ENCODE measurements around the gene ABCA4. TPM values are rescaled to one million over a fixed set of nuclear protein-coding genes. Genes with fewer than 3 reads are reported as not detected.

Gene ABCA4
- total RNA-seq, 1 donor from 2014 or later = 2.1 TPM

GRCh38 chr1:94038511-94038910 is 82.4 kb downstream of the ABCA4 start:
- no peak overlapping the region for H3K9ac ChIP-seq (ENCODE audit: low read depth in 1 of 3, low read length in 3 of 3)

GRCh38 chr1:94037392-94038229 is 83.3 kb downstream of the ABCA4 start:
- Histone ChIP-seq H3K9ac (ENCODE audit: low read depth in 1 of 3, low read length in 3 of 3) (no peak overlapping the region), H3K36me3 (ENCODE audit: control insufficient read depth in 3 of 3, insufficient read depth in 3 of 3, low read length in 3 of 3) (no peaks in the 10 kb centered on the region), H3K27ac (ENCODE audit: low read depth, low read length) (peak overlapping the region; percentile 44), H3K9me3 (ENCODE audit: control insufficient read depth in 3 of 3, low read length in 3 of 3) (no peaks in the 10 kb centered on the region), H3K4me3 (ENCODE audit: low read length in 3 of 3) (no peak overlapping the region), H3K27me3 (ENCODE audit: control insufficient read depth in 3 of 3, insufficient read depth in 3 of 3, low read length in 3 of 3) (peaks cover 0 to 2% (median 0%) of the 10 kb centered on the region in 3 donors), H3K4me1 (ENCODE audit: control insufficient read depth in 3 of 3, insufficient read depth in 3 of 3, low read length in 3 of 3) (peaks cover 7 to 12% (median 11%) of the 10 kb centered on the region in 3 donors)

More at GRCh38 chr1:94038511-94038910, 82.4 kb downstream of the ABCA4 start:
- H3K9me3 ChIP-seq (ENCODE audit: control insufficient read depth in 3 of 3, low read length in 3 of 3) = no peaks in the 10 kb centered on the region
- H3K36me3 ChIP-seq (ENCODE audit: control insufficient read depth in 3 of 3, insufficient read depth in 3 of 3, low read length in 3 of 3) = no peaks in the 10 kb centered on the region
- no peak overlapping the region for H3K4me3 ChIP-seq (ENCODE audit: low read length in 3 of 3)
- peak overlapping the region; percentile 44 for H3K27ac ChIP-seq (ENCODE audit: low read depth, low read length)
- H3K27me3 ChIP-seq (ENCODE audit: control insufficient read depth in 3 of 3, insufficient read depth in 3 of 3, low read length in 3 of 3) = peaks cover 0 to 2% (median 0%) of the 10 kb centered on the region in 3 donors
- peaks cover 7 to 13% (median 12%) of the 10 kb centered on the region in 3 donors for H3K4me1 ChIP-seq (ENCODE audit: control insufficient read depth in 3 of 3, insufficient read depth in 3 of 3, low read length in 3 of 3)

GRCh38 chr1:94036730-94037129 is 84.2 kb downstream of the ABCA4 start:
- Histone ChIP-seq H3K27me3 (ENCODE audit: control insufficient read depth in 3 of 3, insufficient read depth in 3 of 3, low read length in 3 of 3) (peaks cover 0 to 2% (median 0%) of the 10 kb centered on the region in 3 donors), H3K4me1 (ENCODE audit: control insufficient read depth in 3 of 3, insufficient read depth in 3 of 3, low read length in 3 of 3) (peaks cover 7 to 12% (median 11%) of the 10 kb centered on the region in 3 donors), H3K27ac (ENCODE audit: low read depth, low read length) (no peak overlapping the region), H3K9ac (ENCODE audit: low read depth in 1 of 3, low read length in 3 of 3) (no peak overlapping the region), H3K4me3 (ENCODE audit: low read length in 3 of 3) (no peak overlapping the region), H3K36me3 (ENCODE audit: control insufficient read depth in 3 of 3, insufficient read depth in 3 of 3, low read length in 3 of 3) (no peaks in the 10 kb centered on the region), H3K9me3 (ENCODE audit: control insufficient read depth in 3 of 3, low read length in 3 of 3) (no peaks in the 10 kb centered on the region)

GRCh38 chr1:94033849-94034248 is 87.1 kb downstream of the ABCA4 start:
- Histone ChIP-seq H3K9ac (ENCODE audit: low read depth in 1 of 3, low read length in 3 of 3) (no peak overlapping the region), H3K27me3 (ENCODE audit: control insufficient read depth in 3 of 3, insufficient read depth in 3 of 3, low read length in 3 of 3) (peaks cover 0 to 2% (median 0%) of the 10 kb centered on the region in 3 donors), H3K9me3 (ENCODE audit: control insufficient read depth in 3 of 3, low read length in 3 of 3) (no peaks in the 10 kb centered on the region), H3K36me3 (ENCODE audit: control insufficient read depth in 3 of 3, insufficient read depth in 3 of 3, low read length in 3 of 3) (no peaks in the 10 kb centered on the region), H3K4me3 (ENCODE audit: low read length in 3 of 3) (no peak overlapping the region), H3K4me1 (ENCODE audit: control insufficient read depth in 3 of 3, insufficient read depth in 3 of 3, low read length in 3 of 3) (no peaks in the 10 kb centered on the region), H3K27ac (ENCODE audit: low read depth, low read length) (no peak overlapping the region)

GRCh38 chr1:94032637-94033036 is 88.3 kb downstream of the ABCA4 start:
- Histone ChIP-seq H3K9ac (ENCODE audit: low read depth in 1 of 3, low read length in 3 of 3) (no peak overlapping the region), H3K4me1 (ENCODE audit: control insufficient read depth in 3 of 3, insufficient read depth in 3 of 3, low read length in 3 of 3) (no peaks in the 10 kb centered on the region), H3K9me3 (ENCODE audit: control insufficient read depth in 3 of 3, low read length in 3 of 3) (no peaks in the 10 kb centered on the region), H3K36me3 (ENCODE audit: control insufficient read depth in 3 of 3, insufficient read depth in 3 of 3, low read length in 3 of 3) (no peaks in the 10 kb centered on the region), H3K4me3 (ENCODE audit: low read length in 3 of 3) (no peak overlapping the region), H3K27ac (ENCODE audit: low read depth, low read length) (no peak overlapping the region), H3K27me3 (ENCODE audit: control insufficient read depth in 3 of 3, insufficient read depth in 3 of 3, low read length in 3 of 3) (peaks cover 0 to 2% (median 0%) of the 10 kb centered on the region in 3 donors)

- Histone ChIP-seq H3K4me3 (ENCODE audit: low read length in 3 of 3) (no peak overlapping the region), H3K9ac (ENCODE audit: low read depth in 1 of 3, low read length in 3 of 3) (no peak overlapping the region), H3K4me1 (ENCODE audit: control insufficient read depth in 3 of 3, insufficient read depth in 3 of 3, low read length in 3 of 3) (no peaks in the 10 kb centered on the region), H3K36me3 (ENCODE audit: control insufficient read depth in 3 of 3, insufficient read depth in 3 of 3, low read length in 3 of 3) (no peaks in the 10 kb centered on the region), H3K27me3 (ENCODE audit: control insufficient read depth in 3 of 3, insufficient read depth in 3 of 3, low read length in 3 of 3) (no peaks in the 10 kb centered on the region), H3K9me3 (ENCODE audit: control insufficient read depth in 3 of 3, low read length in 3 of 3) (no peaks in the 10 kb centered on the region), H3K27ac (ENCODE audit: low read depth, low read length) (no peak overlapping the region)
Observed at GRCh38 chr1:94031591-94031990, 89.4 kb downstream of the ABCA4 start.

- H3K4me3 ChIP-seq (ENCODE audit: low read length in 3 of 3) = no peak overlapping the region
- H3K36me3 ChIP-seq (ENCODE audit: control insufficient read depth in 3 of 3, insufficient read depth in 3 of 3, low read length in 3 of 3) = no peaks in the 10 kb centered on the region
- no peak overlapping the region for H3K27ac ChIP-seq (ENCODE audit: low read depth, low read length)
- H3K9ac ChIP-seq (ENCODE audit: low read depth in 1 of 3, low read length in 3 of 3) = no peak overlapping the region
- no peaks in the 10 kb centered on the region for H3K27me3 ChIP-seq (ENCODE audit: control insufficient read depth in 3 of 3, insufficient read depth in 3 of 3, low read length in 3 of 3)
- H3K4me1 ChIP-seq (ENCODE audit: control insufficient read depth in 3 of 3, insufficient read depth in 3 of 3, low read length in 3 of 3) = peaks cover under 1 to 3% (median under 1%) of the 10 kb centered on the region in 3 donors
- no peaks in the 10 kb centered on the region for H3K9me3 ChIP-seq (ENCODE audit: control insufficient read depth in 3 of 3, low read length in 3 of 3)
Observed at GRCh38 chr1:94031154-94031553, 89.8 kb downstream of the ABCA4 start.

- H3K9ac ChIP-seq (ENCODE audit: low read depth in 1 of 3, low read length in 3 of 3) = no peak overlapping the region
- no peak overlapping the region for H3K27ac ChIP-seq (ENCODE audit: low read depth, low read length)
- H3K4me1 ChIP-seq (ENCODE audit: control insufficient read depth in 3 of 3, insufficient read depth in 3 of 3, low read length in 3 of 3) = peaks cover 3 to 6% (median 6%) of the 10 kb centered on the region in 3 donors
- H3K36me3 ChIP-seq (ENCODE audit: control insufficient read depth in 3 of 3, insufficient read depth in 3 of 3, low read length in 3 of 3) = no peaks in the 10 kb centered on the region
- no peak overlapping the region for H3K4me3 ChIP-seq (ENCODE audit: low read length in 3 of 3)
- H3K9me3 ChIP-seq (ENCODE audit: control insufficient read depth in 3 of 3, low read length in 3 of 3) = no peaks in the 10 kb centered on the region
- H3K27me3 ChIP-seq (ENCODE audit: control insufficient read depth in 3 of 3, insufficient read depth in 3 of 3, low read length in 3 of 3) = no peaks in the 10 kb centered on the region
Observed at GRCh38 chr1:94029130-94029993, 91.6 kb downstream of the ABCA4 start.

- peaks cover 3 to 6% (median 6%) of the 10 kb centered on the region in 3 donors for H3K4me1 ChIP-seq (ENCODE audit: control insufficient read depth in 3 of 3, insufficient read depth in 3 of 3, low read length in 3 of 3)
- H3K27ac ChIP-seq (ENCODE audit: low read depth, low read length) = no peak overlapping the region
- no peaks in the 10 kb centered on the region for H3K36me3 ChIP-seq (ENCODE audit: control insufficient read depth in 3 of 3, insufficient read depth in 3 of 3, low read length in 3 of 3)
- H3K9me3 ChIP-seq (ENCODE audit: control insufficient read depth in 3 of 3, low read length in 3 of 3) = no peaks in the 10 kb centered on the region
- H3K9ac ChIP-seq (ENCODE audit: low read depth in 1 of 3, low read length in 3 of 3) = no peak overlapping the region
- no peaks in the 10 kb centered on the region for H3K27me3 ChIP-seq (ENCODE audit: control insufficient read depth in 3 of 3, insufficient read depth in 3 of 3, low read length in 3 of 3)
- no peak overlapping the region for H3K4me3 ChIP-seq (ENCODE audit: low read length in 3 of 3)
Observed at GRCh38 chr1:94027721-94028515, 93.0 kb downstream of the ABCA4 start.
